HEK293 (cell line): ENCODE results near the gene C17orf67.

Source experiments
- CTCF ChIA-PET: fragments of 350-600 bp; formaldehyde crosslinking; extraction: SDS; loops from one replicate; lab custom pipeline; 2021; ENCODE audit warnings: antibody characterized with exemption; lab: Yijun Ruan, JAX
- POLR2A ChIA-PET: fragments of 300-600 bp; formaldehyde crosslinking; extraction: SDS; loops from one replicate; lab custom pipeline; 2020; ENCODE audit warnings: antibody characterized with exemption, inconsistent platforms; lab: Yijun Ruan, JAX
- H3K27ac ChIP-seq: fragments of 200-500 bp; sonication (Bioruptor generic); 2 replicates; pipeline ENCODE4 v1.5.1; 2014; ENCODE audit warnings: low read depth, low read length, control low read depth, inconsistent platforms; ENCODE audit errors: extremely low read depth
- H3K36me3 ChIP-seq, 2 experiments: fragments of 200-500 bp in 1 of 2; sonication (Bioruptor generic) in 1 of 2; 1 replicate in 1 of 2; 2 replicates in 1 of 2; pipeline ENCODE4 v1.5.1; 2014 to 2017; ENCODE audit warnings: inconsistent platforms in 2 of 2, low read length in 2 of 2; ENCODE audit not compliant: control insufficient read depth in 2 of 2, insufficient read depth in 1 of 2
- H3K4me1 ChIP-seq: fragments of 200-500 bp; sonication (Bioruptor generic); 2 replicates; pipeline ENCODE4 v1.5.1; 2014; ENCODE audit warnings: mild to moderate bottlenecking, low read length, inconsistent platforms; ENCODE audit not compliant: control insufficient read depth, insufficient read depth
- H3K4me3 ChIP-seq: 2 replicates; pipeline ENCODE4 v1.5.1; 2011; ENCODE audit warnings: low read depth, mild to moderate bottlenecking, control low read depth, low read length, moderate library complexity
- H3K9me3 ChIP-seq: fragments of 200-500 bp; sonication (Bioruptor generic); 2 replicates; pipeline ENCODE4 v1.5.1; 2014; ENCODE audit warnings: low read depth, low read length, inconsistent platforms; ENCODE audit not compliant: control insufficient read depth, insufficient read depth
- HIC1 ChIP-seq: fragments of 450-650 bp; formaldehyde crosslinking; IDR thresholded peaks from 2 replicates; pipeline ENCODE4 v1.5.1; 2016; ENCODE audit warnings: missing biosample characterization, missing genetic modification characterization
- MEIS1 ChIP-seq: sonication (generic); formaldehyde crosslinking; IDR thresholded peaks from 2 replicates; pipeline ENCODE4 v1.8.1; 2022; ENCODE audit warnings: missing genetic modification reagents, mild to moderate bottlenecking, borderline replicate concordance
- ZBTB1 ChIP-seq: fragments of 450-650 bp; formaldehyde crosslinking; IDR thresholded peaks from 2 replicates; pipeline ENCODE4 v1.5.1; 2016; ENCODE audit warnings: missing biosample characterization, missing genetic modification characterization
- ZBTB10 ChIP-seq: fragments of 450-650 bp; formaldehyde crosslinking; IDR thresholded peaks from 2 replicates; pipeline ENCODE4 v1.5.1; 2016; ENCODE audit warnings: missing biosample characterization, missing genetic modification characterization
- ZBTB44 ChIP-seq: fragments of 450-650 bp; IDR thresholded peaks from 2 replicates; pipeline ENCODE4 v1.5.1; 2018; ENCODE audit warnings: missing biosample characterization, mild to moderate bottlenecking, missing genetic modification characterization
- ZNF174 ChIP-seq: fragments of 450-650 bp; formaldehyde crosslinking; IDR thresholded peaks from 2 replicates; pipeline ENCODE4 v1.5.0; 2017; ENCODE audit warnings: missing biosample characterization, mild to moderate bottlenecking, missing genetic modification characterization
- ZNF202 ChIP-seq: fragments of 450-650 bp; formaldehyde crosslinking; IDR thresholded peaks from 2 replicates; pipeline ENCODE4 v1.5.1; 2016; ENCODE audit warnings: missing biosample characterization, missing genetic modification characterization, borderline replicate concordance
- ZNF280C ChIP-seq: fragments of 450-650 bp; formaldehyde crosslinking; IDR thresholded peaks from 2 replicates; pipeline ENCODE4 v1.5.1; 2016; ENCODE audit warnings: missing biosample characterization, missing genetic modification characterization
- ZNF391 ChIP-seq: fragments of 450-650 bp; formaldehyde crosslinking; IDR thresholded peaks from 2 replicates; pipeline ENCODE4 v1.5.1; 2016; ENCODE audit warnings: low read depth, missing biosample characterization, missing genetic modification characterization, borderline replicate concordance
- ZNF423 ChIP-seq: fragments of 450-650 bp; formaldehyde crosslinking; IDR thresholded peaks from 2 replicates; pipeline ENCODE4 v1.5.1; 2016; ENCODE audit warnings: missing biosample characterization, missing genetic modification characterization
- ZNF433 ChIP-seq: fragments of 450-650 bp; formaldehyde crosslinking; IDR thresholded peaks from 2 replicates; pipeline ENCODE4 v1.5.1; 2016; ENCODE audit warnings: missing biosample characterization, missing genetic modification characterization, low read depth
- ZNF488 ChIP-seq: fragments of 450-650 bp; formaldehyde crosslinking; IDR thresholded peaks from 2 replicates; pipeline ENCODE4 v1.5.1; 2016; ENCODE audit warnings: missing biosample characterization, missing genetic modification characterization
- ZNF513 ChIP-seq: fragments of 450-650 bp; IDR thresholded peaks from 2 replicates; pipeline ENCODE4 v1.5.1; 2018; ENCODE audit warnings: missing biosample characterization, missing genetic modification characterization
- ZNF521 ChIP-seq: fragments of 450-650 bp; formaldehyde crosslinking; IDR thresholded peaks from 2 replicates; pipeline ENCODE4 v1.5.1; 2017; ENCODE audit warnings: missing biosample characterization, mild to moderate bottlenecking, missing genetic modification characterization
- ZNF529 ChIP-seq: fragments of 450-650 bp; formaldehyde crosslinking; IDR thresholded peaks from 2 replicates; pipeline ENCODE4 v1.5.1; 2017; ENCODE audit warnings: missing genetic modification characterization, missing biosample characterization; ENCODE audit not compliant: insufficient replicate concordance
- ZNF555 ChIP-seq: fragments of 450-650 bp; formaldehyde crosslinking; conservative IDR thresholded peaks from 2 replicates; pipeline ENCODE4 v1.5.1; 2017; ENCODE audit warnings: missing biosample characterization, mild to moderate bottlenecking, missing genetic modification characterization, inconsistent platforms
- ZNF701 ChIP-seq: fragments of 450-650 bp; formaldehyde crosslinking; IDR thresholded peaks from 2 replicates; pipeline ENCODE4 v1.5.1; 2016; ENCODE audit warnings: missing biosample characterization, missing genetic modification characterization
- ZNF707 ChIP-seq: fragments of 450-650 bp; formaldehyde crosslinking; IDR thresholded peaks from 2 replicates; pipeline ENCODE4 v1.5.1; 2016; ENCODE audit warnings: missing biosample characterization, missing genetic modification characterization
- ZSCAN30 ChIP-seq: fragments of 450-650 bp; IDR thresholded peaks from 2 replicates; pipeline ENCODE4 v1.5.1; 2018; ENCODE audit warnings: missing biosample characterization, mild to moderate bottlenecking, missing genetic modification characterization, moderate library complexity

Gene C17orf67

GRCh38 chr17:56815711-56816110, 18.0 kb downstream of the C17orf67 start:
- no peaks in the 10 kb centered on the region for H3K4me1 ChIP-seq
- ChIA-PET POLR2A (interaction anchor here (1.4 kb wide), 1 partner anchor 36 kb away, joined by 3 read pairs; no protein-coding TSS in a partner anchor), CTCF (interaction anchor here (0.6 to 5.4 kb wide), 4 partner anchors 11 to 310 kb away, joined by 3 to 38 read pairs (median 3); no protein-coding TSS in a partner anchor)
- no peaks in the 10 kb centered on the region for H3K9me3 ChIP-seq
- no peak overlapping the region for H3K4me3 ChIP-seq
- TF ChIP-seq ZNF433 (tag by site-specific recombination), result no peak
- no peak for TF ChIP-seq ZNF174 (tag by site-specific recombination)
- TF ChIP-seq ZSCAN30 (tag by site-specific recombination), result no peak
- no peak for TF ChIP-seq ZNF701
- no peak for TF ChIP-seq ZBTB10 (tag by site-specific recombination)
- TF ChIP-seq ZNF521 (tag by site-specific recombination), result no peak
- TF ChIP-seq ZNF280C, result no peak
- no peak for TF ChIP-seq ZBTB44 (tag by site-specific recombination)
- TF ChIP-seq ZNF423, result no peak
- no peak for TF ChIP-seq MEIS1 (CRISPR knock-in tag)
- TF ChIP-seq ZNF202 (tag by site-specific recombination), result no peak
- TF ChIP-seq HIC1 (tag by site-specific recombination), result no peak
- no peak for TF ChIP-seq ZNF488 (tag by site-specific recombination)
- no peak for TF ChIP-seq ZNF529
- TF ChIP-seq ZNF707, result no peak
- no peak for TF ChIP-seq ZNF391 (tag by site-specific recombination)
- TF ChIP-seq ZNF513 (tag by site-specific recombination), result no peak
- TF ChIP-seq ZBTB1 (tag by site-specific recombination), result no peak
- TF ChIP-seq ZNF555 (tag by site-specific recombination), result no peak
- H3K36me3 ChIP-seq, result no peaks in the 10 kb centered on the region
- no peak overlapping the region for H3K27ac ChIP-seq
